ENCODE results near the gene MTHFD1L.

DNA sequence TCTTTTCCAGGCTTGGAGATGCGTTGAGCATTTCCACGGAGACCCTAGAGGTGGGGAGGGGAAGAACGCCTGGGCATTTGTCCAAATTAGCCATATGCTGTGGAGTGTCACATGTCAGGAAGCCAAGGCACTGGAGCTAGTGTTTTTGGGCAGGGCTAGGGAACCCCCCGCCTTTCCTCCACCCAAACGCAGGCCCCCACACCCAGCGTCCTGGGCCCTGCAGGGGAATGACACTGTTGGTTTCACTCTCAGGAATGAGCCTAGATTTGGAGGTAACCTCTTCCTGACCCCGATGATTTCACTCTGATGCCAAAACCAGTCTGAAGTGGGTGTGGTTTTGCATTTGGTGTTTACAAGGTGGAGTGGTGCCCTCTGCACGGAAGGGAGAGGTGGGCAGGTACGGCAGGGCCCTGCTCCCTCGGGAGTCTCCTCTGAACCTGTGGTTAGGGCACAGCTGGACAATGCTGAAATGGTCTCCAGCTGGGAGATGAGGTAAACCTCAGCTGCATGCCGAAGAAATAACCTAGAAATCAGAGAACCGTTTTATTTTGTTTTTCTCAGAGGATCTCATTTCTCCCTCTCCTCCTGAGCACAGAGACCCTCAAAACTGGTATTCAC is 29.5 kb downstream of the MTHFD1L start:
- TF ChIP-seq, protein P1, sequence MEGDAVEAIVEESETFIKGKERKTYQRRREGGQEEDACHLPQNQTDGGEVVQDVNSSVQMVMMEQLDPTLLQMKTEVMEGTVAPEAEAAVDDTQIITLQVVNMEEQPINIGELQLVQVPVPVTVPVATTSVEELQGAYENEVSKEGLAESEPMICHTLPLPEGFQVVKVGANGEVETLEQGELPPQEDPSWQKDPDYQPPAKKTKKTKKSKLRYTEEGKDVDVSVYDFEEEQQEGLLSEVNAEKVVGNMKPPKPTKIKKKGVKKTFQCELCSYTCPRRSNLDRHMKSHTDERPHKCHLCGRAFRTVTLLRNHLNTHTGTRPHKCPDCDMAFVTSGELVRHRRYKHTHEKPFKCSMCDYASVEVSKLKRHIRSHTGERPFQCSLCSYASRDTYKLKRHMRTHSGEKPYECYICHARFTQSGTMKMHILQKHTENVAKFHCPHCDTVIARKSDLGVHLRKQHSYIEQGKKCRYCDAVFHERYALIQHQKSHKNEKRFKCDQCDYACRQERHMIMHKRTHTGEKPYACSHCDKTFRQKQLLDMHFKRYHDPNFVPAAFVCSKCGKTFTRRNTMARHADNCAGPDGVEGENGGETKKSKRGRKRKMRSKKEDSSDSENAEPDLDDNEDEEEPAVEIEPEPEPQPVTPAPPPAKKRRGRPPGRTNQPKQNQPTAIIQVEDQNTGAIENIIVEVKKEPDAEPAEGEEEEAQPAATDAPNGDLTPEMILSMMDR (IDR thresholded peaks at IDR 0.05) = no peak
- no peak for TF ChIP-seq POLR2A (IDR thresholded peaks at IDR 0.05)
